GM19452 (cell line): ENCODE results near the gene CFHR2.
"Not testable (repeated sequence)": the region's sequence is repeated elsewhere in the genome, so short reads cannot be mapped to it uniquely, and the experiment has no call there.

Source experiments
- ATAC-seq: cut with Tn5 transposase; IDR thresholded peaks from one replicate; pipeline ENCODE4 v1.9.1; 2021; ENCODE audit not compliant: unreplicated experiment

CFHR2 gene

GRCh38 chr1:196943568-196943967, at the start of gene CFHR2:
Gene CFHR2, plus strand, starts transcription at chr1:196943738. Its CDS starts 143 bp downstream, at chr1:196943881.
- ATAC-seq: not testable (repeated sequence)

- no peak for ATAC-seq
These were observed 47.2 kb upstream of the CFHR2 start for GRCh38 chr1:196896355-196896754.

GRCh38 chr1:196897158-196897828, 46.2 kb upstream of the CFHR2 start:
- ATAC-seq: no peak

GRCh38 chr1:196902344-196902743, 41.2 kb upstream of the CFHR2 start:
- no peak for ATAC-seq

GRCh38 chr1:196910215-196910614, 33.3 kb upstream of the CFHR2 start:
- no peak for ATAC-seq

- ATAC-seq: not testable (repeated sequence)
These were observed 31.3 kb upstream of the CFHR2 start for GRCh38 chr1:196912283-196912682.

GRCh38 chr1:196926839-196927238, 16.7 kb upstream of the CFHR2 start:
- not testable (repeated sequence) for ATAC-seq

GRCh38 chr1:196932853-196933252, 10.7 kb upstream of the CFHR2 start:
- ATAC-seq: not testable (repeated sequence)

- ATAC-seq: no peak
These were observed 9.9 kb upstream of the CFHR2 start for GRCh38 chr1:196933531-196934189.

- ATAC-seq: not testable (repeated sequence)
These were observed 2.1 kb upstream of the CFHR2 start for GRCh38 chr1:196941474-196941873.

- no peak for ATAC-seq
These were observed 8.3 kb downstream of the CFHR2 start for GRCh38 chr1:196951711-196952394.

- no peak for ATAC-seq
These were observed 11.2 kb downstream of the CFHR2 start for GRCh38 chr1:196954778-196955177.

- no peak for ATAC-seq
These were observed 12.4 kb downstream of the CFHR2 start for GRCh38 chr1:196955926-196956325.

- ATAC-seq: no peak
These were observed 17.3 kb downstream of the CFHR2 start for GRCh38 chr1:196960854-196961253.

- no peak for ATAC-seq
These were observed 26.6 kb downstream of the CFHR2 start for GRCh38 chr1:196970182-196970581.

GRCh38 chr1:196976278-196976677, 32.7 kb downstream of the CFHR2 start:
- ATAC-seq: no peak

- no peak for ATAC-seq
These were observed 33.7 kb downstream of the CFHR2 start, which contains the start of gene CFHR5 for GRCh38 chr1:196977278-196977677. Gene CFHR5, plus strand, starts transcription at chr1:196977556. Its CDS starts 109 bp downstream, at chr1:196977665.

GRCh38 chr1:196980859-196981258, 37.3 kb downstream of the CFHR2 start:
- ATAC-seq: no peak

- not testable (repeated sequence) for ATAC-seq
These were observed 38.7 kb downstream of the CFHR2 start for GRCh38 chr1:196982247-196982646.

GRCh38 chr1:196991919-196992651, 48.5 kb downstream of the CFHR2 start:
- not testable (repeated sequence) for ATAC-seq

- ATAC-seq: no peak
These were observed 50.4 kb downstream of the CFHR2 start for GRCh38 chr1:196993916-196994315.
